Epidermal melanocyte (primary cell): Measurements from ENCODE around the gene MED20.

Experiments
- DNase-seq: peaks from one replicate; pipeline ENCODE4 v3.0.0; 2011; ENCODE audit warnings: low spot score; ENCODE audit not compliant: insufficient read length

Gene MED20

GRCh38 chr6:41914343-41914742, 6.6 kb downstream of the MED20 start:
- no peak for DNase-seq

- DNase-seq = no peak
Observed at GRCh38 chr6:41909727-41910126, 11.2 kb downstream of the MED20 start.

DNA sequence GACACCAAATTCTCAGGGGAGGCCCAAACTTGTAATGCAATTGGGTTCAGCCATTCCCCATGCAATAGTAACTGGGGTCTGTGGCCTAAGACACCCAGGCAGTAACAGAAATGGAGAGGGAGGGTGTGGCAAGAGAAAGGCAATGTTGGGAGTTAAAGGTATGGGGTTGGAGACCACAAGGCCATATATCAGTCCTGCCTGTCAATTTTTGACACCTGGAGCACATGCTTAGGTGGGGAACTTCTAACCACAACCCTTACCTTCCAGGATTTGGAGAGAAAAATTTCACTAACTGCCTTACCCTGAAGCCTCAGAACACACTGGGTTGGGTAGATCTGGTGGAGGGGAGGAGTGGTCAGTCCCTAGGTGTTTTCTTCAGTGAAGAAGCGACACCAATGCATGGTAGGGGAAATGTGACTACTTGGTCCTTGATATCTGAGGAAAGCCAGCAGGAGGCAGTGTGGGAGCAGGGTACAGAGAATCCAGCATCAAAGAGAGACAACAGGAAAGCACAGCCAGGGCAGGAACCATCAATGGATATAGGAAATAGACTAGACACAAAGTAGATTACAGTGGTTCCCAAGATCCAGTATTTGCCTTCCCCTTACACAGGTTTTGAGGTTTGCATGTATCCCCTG, 18.9 kb downstream of the MED20 start:
- no peak for DNase-seq

DNA sequence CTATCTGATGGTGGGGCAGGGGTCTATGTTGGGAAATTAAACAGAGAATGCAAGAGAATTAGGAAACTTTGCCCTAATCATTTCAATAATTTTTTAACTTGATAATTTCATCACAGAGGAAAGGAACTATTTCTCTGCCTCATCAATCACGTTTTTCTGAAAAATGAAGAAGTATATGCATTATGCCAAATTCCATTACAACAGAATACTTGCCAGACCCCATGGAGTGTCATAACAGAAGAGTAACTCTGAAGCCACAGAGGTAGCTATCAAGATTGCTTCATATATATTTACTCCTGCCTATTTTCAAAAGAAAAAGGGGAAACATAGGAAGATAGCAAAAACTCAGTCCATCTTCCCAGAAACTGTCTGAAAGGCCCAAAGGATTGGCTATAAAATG, 20.1 kb downstream of the MED20 start:
- DNase-seq = no peak

DNA sequence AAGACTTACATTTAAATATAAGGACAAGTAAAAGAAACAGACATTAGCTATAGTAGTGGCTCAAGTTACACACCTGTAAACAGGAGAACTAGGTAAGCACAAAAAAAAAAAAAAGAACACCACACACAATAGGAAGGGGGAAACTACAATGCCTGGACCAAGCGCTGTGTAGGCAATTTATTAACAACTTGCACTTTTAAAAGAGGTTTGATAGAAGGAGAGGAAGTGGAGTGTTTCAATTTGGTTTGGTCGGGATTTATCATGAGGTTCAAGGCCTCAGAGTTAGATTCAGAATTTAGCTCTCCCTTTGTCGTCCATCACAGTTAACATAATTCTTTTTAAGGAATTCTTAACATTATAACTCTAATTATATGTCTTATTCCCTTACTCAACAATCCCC, 24.7 kb downstream of the MED20 start:
- DNase-seq = no peak

GRCh38 chr6:41895300-41896233, 25.4 kb downstream of the MED20 start, which contains the start of gene USP49:
Gene USP49, minus strand, starts transcription at chr6:41895375. Its CDS starts 88,392 bp downstream, at chr6:41806983.
- peak; percentile 79 for DNase-seq

DNA sequence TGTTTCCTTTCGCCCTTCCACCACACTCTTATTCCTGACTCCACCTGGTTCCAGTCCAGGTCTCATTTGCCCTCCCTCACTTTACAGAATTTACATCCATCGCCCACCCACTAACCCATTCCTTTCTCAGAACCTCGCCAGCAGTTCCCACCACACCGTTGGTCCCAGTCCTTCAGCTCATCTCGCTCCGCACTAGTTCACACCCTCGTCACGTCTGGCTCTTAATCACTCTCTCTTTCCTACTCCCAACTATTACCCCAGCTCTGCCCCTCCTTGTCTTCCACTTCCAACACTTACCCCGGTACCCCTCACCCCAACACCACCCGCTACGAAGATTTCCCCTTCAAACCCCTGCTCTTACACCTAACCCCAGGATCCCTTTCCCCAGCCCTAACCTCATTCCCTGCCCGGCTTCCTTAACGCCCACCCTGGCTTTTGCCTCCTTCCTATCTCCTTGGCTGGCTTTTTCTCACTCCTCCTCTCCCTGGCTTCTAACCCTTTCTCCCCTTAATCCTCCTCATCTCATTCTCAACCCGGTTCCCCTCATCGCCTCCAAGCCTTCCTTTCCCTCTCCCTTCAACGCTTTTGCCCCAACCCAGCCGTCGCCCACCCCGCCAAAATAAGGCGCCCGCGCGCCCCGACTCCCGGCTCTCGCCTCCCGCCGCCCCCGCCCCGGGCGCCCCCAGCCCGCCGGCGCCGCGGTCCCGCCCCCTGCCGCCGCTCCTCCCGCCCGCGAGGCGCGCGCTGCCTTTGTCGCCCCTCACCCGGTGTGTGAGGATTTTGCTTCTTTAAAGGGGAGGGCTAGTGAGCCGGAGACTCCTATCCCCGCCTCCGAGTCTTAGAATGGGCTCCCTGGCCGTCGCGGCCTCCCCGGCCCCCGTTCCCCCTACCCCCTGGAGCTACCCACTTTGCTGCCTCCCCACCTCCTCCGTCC, 26.3 kb downstream of the MED20 start:
- no peak for DNase-seq

- no peak for DNase-seq
Observed at GRCh38 chr6:41892921-41893564, 27.9 kb downstream of the MED20 start.

DNA sequence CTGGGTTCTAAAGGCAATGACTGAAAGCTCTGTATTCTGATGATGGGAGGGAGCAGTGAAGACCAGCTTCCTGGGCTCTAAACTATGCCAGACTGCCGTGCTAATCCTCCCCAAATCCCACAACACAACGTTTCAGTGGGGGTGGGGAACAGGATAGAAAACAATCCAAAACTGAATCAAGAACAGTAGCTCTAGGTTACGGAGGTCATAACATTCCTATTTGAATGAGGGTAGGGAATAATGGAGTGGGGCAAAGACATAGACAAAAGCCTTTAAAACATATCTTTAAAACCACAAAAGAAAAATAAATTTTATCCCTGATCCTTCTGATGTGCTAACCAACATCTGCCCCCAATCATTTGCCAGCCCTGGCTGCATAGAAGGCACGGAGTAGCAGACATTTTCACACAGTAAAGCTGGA, 33.6 kb downstream of the MED20 start:
- no peak for DNase-seq

DNA sequence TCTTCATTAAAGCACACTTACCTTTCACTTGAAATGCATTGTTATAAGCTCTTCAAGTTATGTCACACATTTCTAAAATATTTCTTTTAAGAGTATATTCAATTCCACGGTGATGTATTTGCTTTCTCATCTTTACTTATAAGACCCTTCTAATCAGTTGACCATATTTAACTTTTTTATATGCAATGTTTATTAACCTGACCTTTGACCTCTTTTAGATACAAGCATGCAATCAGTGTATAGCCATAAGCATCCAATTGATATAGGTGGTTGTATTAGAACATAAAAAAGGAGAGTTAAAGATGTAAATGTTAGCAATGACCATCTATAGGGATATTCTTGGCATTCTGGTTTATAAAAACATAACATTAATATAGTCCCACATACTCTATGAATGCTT, 35.0 kb downstream of the MED20 start:
- no peak for DNase-seq

GRCh38 chr6:41884957-41885356, 36.0 kb downstream of the MED20 start:
- no peak for DNase-seq

GRCh38 chr6:41881506-41881905, 39.4 kb downstream of the MED20 start:
- no peak for DNase-seq

DNA sequence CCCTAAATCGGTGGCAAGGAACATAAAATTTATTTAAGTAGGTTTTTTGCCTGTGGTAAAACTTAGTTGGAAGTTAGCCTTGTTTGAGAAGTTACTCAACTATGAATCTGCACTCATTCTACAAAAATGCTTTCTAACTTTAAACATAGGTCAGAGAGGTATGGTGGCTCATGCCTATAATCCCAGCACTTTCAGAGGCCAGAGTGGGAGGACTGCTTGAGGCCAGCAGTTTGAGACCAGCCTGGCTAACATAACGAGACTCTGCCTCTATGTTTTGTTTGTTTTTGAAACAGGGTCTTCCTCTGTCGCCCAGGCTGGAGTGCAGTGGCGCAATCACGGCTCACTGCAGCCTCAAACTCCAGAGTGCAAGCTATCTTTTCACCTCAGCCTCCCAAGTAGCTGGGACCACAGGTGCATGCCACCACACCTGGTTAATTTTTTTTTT, 42.0 kb downstream of the MED20 start:
- no peak for DNase-seq

GRCh38 chr6:41878246-41878645, 42.7 kb downstream of the MED20 start:
- DNase-seq = no peak

GRCh38 chr6:41877051-41877680, 43.8 kb downstream of the MED20 start:
- DNase-seq = no peak

- DNase-seq = no peak
Observed at GRCh38 chr6:41874741-41875140, 46.2 kb downstream of the MED20 start.

DNA sequence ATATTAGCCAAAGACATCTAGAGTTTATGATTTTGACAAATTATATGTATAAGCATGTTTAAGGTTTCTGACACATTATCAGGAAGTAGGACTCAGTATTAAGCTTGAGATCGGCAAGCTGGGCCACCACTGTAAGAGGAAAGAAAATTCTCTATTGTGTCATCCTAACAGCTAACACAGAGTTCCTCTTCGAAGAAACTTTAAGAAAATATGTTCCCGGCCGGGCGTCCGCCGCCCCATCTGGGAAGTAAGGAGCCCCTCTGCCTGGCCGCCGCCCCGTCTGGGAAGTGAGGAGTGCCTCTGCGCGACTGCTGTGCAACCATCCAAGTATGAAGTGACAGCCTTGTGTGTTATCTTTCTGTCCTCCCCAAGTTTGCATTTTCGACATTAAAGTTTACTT, 48.8 kb downstream of the MED20 start:
- no peak for DNase-seq

DNA sequence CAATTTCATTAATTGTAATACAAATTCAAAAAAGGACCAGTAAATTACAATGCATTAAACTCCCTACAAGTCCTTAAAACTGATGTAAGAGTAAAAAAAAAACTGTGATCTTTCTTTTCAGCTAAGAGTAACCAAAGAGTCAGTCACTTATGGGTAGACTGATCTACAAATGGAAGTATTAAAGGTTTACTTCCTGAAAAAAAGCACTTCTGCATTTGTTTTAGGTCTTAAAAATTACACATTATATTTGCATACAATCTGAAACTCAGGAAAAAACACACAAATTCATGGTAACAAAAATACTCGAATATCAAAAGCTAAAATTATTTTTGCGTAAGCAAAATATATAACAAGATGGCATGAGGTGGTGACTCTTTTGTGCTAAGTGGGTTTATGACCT, 49.2 kb downstream of the MED20 start:
- DNase-seq = no peak

- DNase-seq = no peak
Observed at GRCh38 chr6:41859356-41859755, 61.6 kb downstream of the MED20 start.

DNA sequence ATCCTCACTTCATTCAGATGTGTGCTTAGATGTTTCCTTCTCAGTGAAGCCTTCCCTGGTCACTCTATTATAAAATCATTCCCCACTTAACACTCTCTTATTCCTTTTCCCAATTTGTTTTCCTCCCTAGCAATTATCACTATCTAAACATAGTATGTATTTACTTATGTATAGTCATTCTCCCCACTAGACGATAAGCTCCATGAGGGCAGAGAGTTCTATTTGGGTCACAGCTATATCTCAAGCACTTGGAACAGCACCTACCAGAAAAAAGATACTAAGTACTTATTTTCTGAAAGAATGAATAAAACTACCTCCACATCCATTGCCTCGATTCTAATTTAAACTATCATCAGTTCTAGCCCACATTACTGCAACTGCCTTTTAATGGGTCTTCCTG, 62.2 kb downstream of the MED20 start:
- no peak for DNase-seq
